Left lung (tissue), 10 donors: Measurements from ENCODE around the gene SLC27A4. TPM values are rescaled to one million over a fixed set of nuclear protein-coding genes. Genes with fewer than 3 reads are reported as not detected.

ENCODE experiments used
- ATAC-seq: fragments of 200-7000 bp; cut with Tn5 transposase; one replicate; pipeline ENCODE4 v1.9.1; 2020; ENCODE audit warnings: moderate library complexity
- DNase-seq, 4 donors: peaks; one replicate each; pipeline ENCODE4 v3.0.0-alpha.2; 2013 to 2020
- H3K27ac ChIP-seq, 2 donors: fragments of 200-600 bp; sonication (generic) in 1 of 2; one replicate each; pipeline versions ENCODE4 v1.5.0 to v1.8.0; 2020 to 2021
- H3K27me3 ChIP-seq, 2 donors: fragments of 200-600 bp; sonication (generic) in 1 of 2; one replicate each; pipeline versions ENCODE4 v1.5.0 to v1.8.0; 2020 to 2021
- H3K36me3 ChIP-seq, 2 donors: fragments of 200-600 bp; sonication (generic) in 1 of 2; one replicate each; pipeline versions ENCODE4 v1.5.0 to v1.8.0; 2020 to 2021
- H3K4me1 ChIP-seq, 2 donors: fragments of 200-600 bp; one replicate each; pipeline ENCODE4 v1.8.0; 2021
- H3K4me3 ChIP-seq, 2 donors: fragments of 200-600 bp; sonication (generic) in 1 of 2; one replicate each; pipeline versions ENCODE4 v1.5.0 to v1.8.0; 2020 to 2021; ENCODE audit warnings: mild to moderate bottlenecking in 1 of 2
- H3K9me3 ChIP-seq, 2 donors: fragments of 200-600 bp; sonication (generic) in 1 of 2; one replicate each; pipeline versions ENCODE4 v1.5.0 to v1.8.0; 2020 to 2021
- CTCF ChIP-seq, 2 donors: fragments of 200-600 bp; sonication (generic) in 1 of 2; IDR thresholded peaks; one replicate each; pipeline versions ENCODE4 v1.5.0 to v1.8.0; 2021; ENCODE audit warnings: antibody characterized with exemption in 2 of 2
- intact Hi-C, 2 donors: fragments of 100-400 bp; cut with DNase I; formaldehyde crosslinking; loops; one replicate each; pipeline versions ENCODE4 v1.11.2 to v1.14.2; 2022
- polyA plus RNA-seq, 6 donors: library from polyadenylated mRNA; unstranded; fragments of 120-200 nt; gene quantifications; one replicate each; pipeline ENCODE4 v1.2.1, GENCODE V29; 2013; ENCODE audit not compliant: insufficient read length in 6 of 6
- total RNA-seq, 2 donors: library from RNA; stranded (reverse); fragmentation: NEBNext Ultra II Directional; extraction: Animal tissue kit (Norgen Biotek cat#: 25700); gene quantifications; one replicate each; pipeline ENCODE4 v1.2.1, GENCODE V29; 2021
- donor health status: DM: no; HTN: yes; CAD: no.
- donor health status: DM: no; HTN: no; CAD: no.

Gene SLC27A4
- total and polyA plus RNA-seq, 8 donors, result 7.6 to 33.7 (median 12.1) TPM

- no peak for TF ChIP-seq CTCF (IDR thresholded peaks at IDR 0.05)
- DNase-seq (no peak), ATAC-seq (no peak)
- no peak overlapping the region for H3K4me3 ChIP-seq
- H3K36me3 ChIP-seq, result peaks cover 0 to 53% of the 10 kb centered on the region in 2 donors
- peaks cover 8 to 21% of the 10 kb centered on the region in 2 donors for H3K4me1 ChIP-seq
- no peaks in the 10 kb centered on the region for H3K9me3 ChIP-seq
- intact Hi-C loops, result no loop called here
- no peak overlapping the region for H3K27ac ChIP-seq
- H3K27me3 ChIP-seq, result no peaks in the 10 kb centered on the region
Observed at GRCh38 chr9:128342971-128343680, 2.8 kb downstream of the SLC27A4 start.

GRCh38 chr9:128343855-128344254, 3.5 kb downstream of the SLC27A4 start:
- H3K4me1 ChIP-seq, result peaks cover 8 to 21% of the 10 kb centered on the region in 2 donors
- peaks cover 0 to 60% of the 10 kb centered on the region in 2 donors for H3K36me3 ChIP-seq
- TF ChIP-seq CTCF (IDR thresholded peaks at IDR 0.05), result no peak
- DNase-seq (no peak), ATAC-seq (no peak)
- H3K27ac ChIP-seq, result no peak overlapping the region
- intact Hi-C loops, result no loop called here
- H3K9me3 ChIP-seq, result no peaks in the 10 kb centered on the region
- H3K27me3 ChIP-seq, result no peaks in the 10 kb centered on the region
- H3K4me3 ChIP-seq, result no peak overlapping the region

- H3K36me3 ChIP-seq, result peaks cover 0 to 72% of the 10 kb centered on the region in 2 donors
- ATAC-seq, result no peak
- intact Hi-C loops, result no loop called here
Observed at GRCh38 chr9:128344931-128345605, 4.7 kb downstream of the SLC27A4 start.

GRCh38 chr9:128349125-128349524, 8.8 kb downstream of the SLC27A4 start:
- no peak for ATAC-seq
- H3K9me3 ChIP-seq, result no peaks in the 10 kb centered on the region
- intact Hi-C loops, result no loop called here
- H3K4me3 ChIP-seq, result no peak overlapping the region
- no peak for DNase-seq
- H3K27ac ChIP-seq, result no peak overlapping the region
- no peaks in the 10 kb centered on the region for H3K4me1 ChIP-seq
- TF ChIP-seq CTCF (IDR thresholded peaks at IDR 0.05), result no peak
- peaks cover 0 to 91% of the 10 kb centered on the region in 2 donors for H3K36me3 ChIP-seq
- H3K27me3 ChIP-seq, result no peaks in the 10 kb centered on the region

More at GRCh38 chr9:128344931-128345605, 4.7 kb downstream of the SLC27A4 start:
- H3K27ac ChIP-seq, result no peak overlapping the region
- no peaks in the 10 kb centered on the region for H3K27me3 ChIP-seq
- peaks cover 8 to 14% of the 10 kb centered on the region in 2 donors for H3K4me1 ChIP-seq
- no peak for DNase-seq
- TF ChIP-seq CTCF (IDR thresholded peaks at IDR 0.05), result no peak
- H3K4me3 ChIP-seq, result no peak overlapping the region
- H3K9me3 ChIP-seq, result no peaks in the 10 kb centered on the region

GRCh38 chr9:128349772-128350171, 9.4 kb downstream of the SLC27A4 start:
- Histone ChIP-seq H3K36me3 (peaks cover 0 to 90% of the 10 kb centered on the region in 2 donors), H3K4me1 (no peaks in the 10 kb centered on the region)
- intact Hi-C loops, result no loop called here

More at GRCh38 chr9:128349772-128350171, 9.4 kb downstream of the SLC27A4 start:
- no peak for ATAC-seq
- no peak for TF ChIP-seq CTCF (IDR thresholded peaks at IDR 0.05)
- Histone ChIP-seq H3K27ac (no peak overlapping the region), H3K27me3 (no peaks in the 10 kb centered on the region), H3K4me3 (no peak overlapping the region), H3K9me3 (no peaks in the 10 kb centered on the region)
- DNase-seq, result no peak
